Glomerular endothelial cell (primary cell): ENCODE data around the gene SORCS1. TPM values are rescaled to one million over a fixed set of nuclear protein-coding genes. Genes with fewer than 3 reads are reported as not detected.
"Not testable (repeated sequence)": the region's sequence is repeated elsewhere in the genome, so short reads cannot be mapped to it uniquely, and the experiment has no call there.

Source experiments
- DNase-seq: peaks from one replicate; pipeline ENCODE4 v3.0.0-alpha.2; 2011; ENCODE audit warnings: low read depth, low spot score; ENCODE audit errors: extremely low read depth
- total RNA-seq: library from RNA; depleted of rRNA; stranded (reverse); fragments of >200 nt; gene quantifications from 2 replicates; pipeline ENCODE4 v1.2.3, GENCODE V29; 2015

SORCS1 gene
- total RNA-seq, 1 donor from 2014 or later = not detected

- no peak for DNase-seq
These were observed 108.3 kb downstream of the SORCS1 start for GRCh38 chr10:107056182-107056581.

GRCh38 chr10:107054469-107055156 lies 109.9 kb downstream of the SORCS1 start:
- no peak for DNase-seq

- DNase-seq = no peak
These were observed 112.7 kb downstream of the SORCS1 start for GRCh38 chr10:107051769-107052168.

- no peak for DNase-seq
These were observed 121.0 kb downstream of the SORCS1 start for GRCh38 chr10:107043461-107043860.

DNA sequence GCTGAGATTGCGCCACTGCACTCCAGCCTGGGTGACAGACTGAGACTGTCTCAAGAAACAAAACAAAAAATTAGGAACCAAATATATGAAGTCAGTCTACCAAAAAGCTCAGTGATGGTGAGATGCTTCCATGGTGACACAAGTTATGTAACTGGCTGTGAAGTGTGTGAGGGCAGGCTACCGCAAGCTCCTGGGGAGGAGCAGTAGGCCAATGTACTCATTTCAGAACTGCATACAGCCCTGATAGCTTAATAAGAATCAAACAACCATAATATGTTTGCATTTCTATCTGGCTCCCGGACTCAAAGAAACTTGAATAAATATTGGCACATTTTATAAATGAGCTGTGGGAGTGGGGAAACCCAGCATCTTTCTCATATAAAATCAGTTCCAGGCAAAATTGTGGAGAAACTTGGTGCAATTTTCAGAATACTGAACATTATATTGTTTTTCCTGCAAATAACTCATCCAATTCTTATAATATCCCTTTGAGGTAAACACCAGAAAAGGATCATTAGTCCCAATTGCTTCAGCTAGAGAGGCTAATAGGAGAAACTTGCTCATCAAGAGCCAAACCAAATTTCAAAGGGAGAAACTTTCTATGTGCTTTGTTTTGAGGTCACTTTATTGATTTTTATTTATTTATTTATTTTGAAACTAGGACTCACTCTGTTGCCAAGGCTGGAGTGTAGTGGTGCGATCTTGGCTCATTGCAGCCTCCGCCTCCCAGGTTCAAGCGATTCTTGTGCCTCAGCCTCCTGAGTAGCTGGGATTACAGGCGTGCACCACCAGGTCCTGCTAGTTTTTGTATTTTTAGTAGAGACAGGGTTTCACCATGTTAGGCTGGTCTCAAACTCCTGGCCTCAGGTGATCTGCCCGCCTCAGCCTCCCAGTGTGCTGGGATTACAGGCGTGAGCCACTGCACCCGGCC lies 127.0 kb downstream of the SORCS1 start:
- DNase-seq = no peak

GRCh38 chr10:107033799-107034422 lies 130.6 kb downstream of the SORCS1 start:
- DNase-seq = no peak

DNA sequence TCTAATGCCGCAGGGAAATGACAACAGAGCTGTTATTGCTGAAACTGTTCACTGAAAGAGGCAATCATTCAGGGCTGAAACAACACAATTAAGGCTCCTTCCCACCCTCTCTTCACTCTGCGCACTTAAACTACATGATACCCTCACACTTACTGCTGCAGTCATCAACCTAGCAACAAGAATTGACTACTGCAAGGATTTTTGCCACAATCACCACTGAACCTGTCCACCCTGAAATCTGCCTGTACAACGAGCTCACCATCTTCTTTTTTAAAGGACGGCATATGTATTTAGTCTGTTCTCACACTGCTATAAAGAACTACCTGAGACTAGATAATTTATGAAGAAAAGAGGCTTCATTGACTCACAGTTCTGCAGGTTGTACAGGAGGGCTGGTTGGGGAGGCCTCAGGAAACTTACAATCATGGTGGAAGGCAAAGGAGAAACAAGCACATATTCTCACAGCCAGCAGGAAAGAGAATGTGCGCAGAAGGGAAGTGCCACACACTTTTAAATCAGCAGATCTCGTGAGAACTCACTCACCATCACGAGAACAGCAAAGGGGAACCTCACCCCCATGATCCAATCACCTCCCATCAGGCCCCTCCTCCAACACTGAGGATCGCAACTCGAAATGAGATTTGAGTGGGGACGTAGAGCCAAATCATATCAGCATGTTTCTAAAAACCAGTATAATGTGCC lies 131.7 kb downstream of the SORCS1 start:
- DNase-seq = no peak

- no peak for DNase-seq
These were observed 132.4 kb downstream of the SORCS1 start for GRCh38 chr10:107031931-107032699.

GRCh38 chr10:107028236-107028635 lies 136.3 kb downstream of the SORCS1 start:
- no peak for DNase-seq

GRCh38 chr10:107025676-107026075 lies 138.8 kb downstream of the SORCS1 start:
- no peak for DNase-seq

DNA sequence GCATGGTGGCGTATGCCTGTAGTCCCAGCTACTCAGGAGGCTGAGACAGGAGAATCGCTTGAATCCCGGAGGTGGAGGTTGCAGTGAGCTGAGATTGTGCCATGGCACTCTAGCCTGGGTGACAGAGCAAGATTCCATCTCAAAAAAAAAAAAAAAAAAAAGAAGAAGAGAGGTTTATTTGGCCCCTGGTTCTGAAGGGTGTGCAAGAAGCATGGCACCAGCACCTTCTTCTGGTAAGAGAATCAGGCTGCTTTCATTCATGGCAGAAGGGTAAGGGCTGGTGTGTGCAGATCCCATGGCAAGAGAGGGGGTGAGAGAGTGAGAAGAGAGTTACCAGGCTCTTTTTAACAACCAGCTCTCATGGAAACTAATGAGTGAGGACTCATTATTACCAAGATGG lies 140.5 kb downstream of the SORCS1 start:
- not testable (repeated sequence) for DNase-seq

GRCh38 chr10:107022600-107023354 lies 141.7 kb downstream of the SORCS1 start:
- DNase-seq = no peak

- no peak for DNase-seq
These were observed 145.4 kb downstream of the SORCS1 start for GRCh38 chr10:107019154-107019553.

- no peak for DNase-seq
These were observed 151.1 kb downstream of the SORCS1 start for GRCh38 chr10:107013258-107014006.

DNA sequence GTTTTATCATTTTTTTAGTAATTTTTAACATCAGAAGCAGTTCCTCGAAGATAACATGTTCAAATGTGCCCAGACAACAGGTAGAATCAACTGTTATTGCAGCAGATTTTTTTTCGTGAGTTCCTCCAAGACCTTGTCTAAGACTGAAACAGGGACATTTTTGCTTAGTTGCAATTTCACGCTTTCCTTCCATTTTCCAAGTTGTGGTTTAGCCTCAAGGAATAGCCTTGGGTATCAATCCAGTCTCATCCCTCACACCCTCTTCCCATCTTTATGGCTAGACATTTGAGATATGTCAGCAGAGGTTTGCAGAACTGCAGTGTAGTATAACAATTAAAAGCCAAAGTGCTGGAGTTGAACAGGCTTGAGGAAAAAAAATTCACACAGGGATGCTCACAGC lies 152.5 kb downstream of the SORCS1 start:
- no peak for DNase-seq

DNA sequence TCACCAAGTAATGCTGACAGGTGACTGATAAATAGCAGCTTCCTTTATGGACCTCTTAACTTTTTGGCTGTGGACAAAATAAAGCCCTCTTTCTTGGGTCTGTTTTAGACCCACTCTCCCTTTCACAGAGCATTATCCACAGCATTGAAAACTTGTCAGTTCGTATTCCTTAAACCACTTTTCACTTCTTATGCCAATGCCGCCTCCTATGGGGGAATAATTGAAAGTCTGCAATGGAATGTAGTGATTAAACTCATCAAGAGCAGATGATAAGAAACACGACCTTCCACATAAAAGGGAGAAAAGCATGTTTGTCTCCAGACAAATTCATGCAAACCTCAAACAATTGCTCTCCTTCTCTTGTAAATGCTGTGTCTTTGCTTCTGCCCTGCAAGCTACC lies 153.4 kb downstream of the SORCS1 start:
- no peak for DNase-seq

- DNase-seq = no peak
These were observed 154.0 kb downstream of the SORCS1 start for GRCh38 chr10:107010531-107010930.

- no peak for DNase-seq
These were observed 160.1 kb downstream of the SORCS1 start for GRCh38 chr10:107004362-107004761.

DNA sequence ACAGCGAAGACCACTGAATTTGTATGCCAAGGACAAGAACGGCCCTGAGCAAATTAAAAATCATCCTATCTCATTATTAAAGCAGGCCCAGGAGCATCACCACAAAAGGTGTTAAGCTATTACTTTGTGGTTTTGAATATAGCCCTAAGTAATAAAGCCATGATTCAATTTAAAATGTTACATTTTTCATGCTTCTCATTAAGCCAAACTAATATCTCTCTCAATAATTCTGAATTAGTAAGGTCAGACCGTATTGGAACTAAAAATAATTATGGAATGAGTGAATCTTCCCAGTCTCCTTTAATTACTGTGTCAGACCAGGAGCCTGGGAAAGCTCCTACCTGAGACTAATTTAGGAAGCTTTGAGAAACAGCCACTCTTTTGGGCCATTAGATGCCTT lies 162.4 kb downstream of the SORCS1 start:
- DNase-seq = no peak
